Bronchus fibroblast of lung (primary cell): ENCODE measurements around the gene ARAP3. TPM values are rescaled to one million over a fixed set of nuclear protein-coding genes. Genes with fewer than 3 reads are reported as not detected.

Source experiments
- total RNA-seq: library from RNA; depleted of rRNA; stranded (reverse); fragments of >200 nt; gene quantifications from 2 replicates; pipeline ENCODE4 v1.2.3, GENCODE V29; 2015

Gene ARAP3, protein sequence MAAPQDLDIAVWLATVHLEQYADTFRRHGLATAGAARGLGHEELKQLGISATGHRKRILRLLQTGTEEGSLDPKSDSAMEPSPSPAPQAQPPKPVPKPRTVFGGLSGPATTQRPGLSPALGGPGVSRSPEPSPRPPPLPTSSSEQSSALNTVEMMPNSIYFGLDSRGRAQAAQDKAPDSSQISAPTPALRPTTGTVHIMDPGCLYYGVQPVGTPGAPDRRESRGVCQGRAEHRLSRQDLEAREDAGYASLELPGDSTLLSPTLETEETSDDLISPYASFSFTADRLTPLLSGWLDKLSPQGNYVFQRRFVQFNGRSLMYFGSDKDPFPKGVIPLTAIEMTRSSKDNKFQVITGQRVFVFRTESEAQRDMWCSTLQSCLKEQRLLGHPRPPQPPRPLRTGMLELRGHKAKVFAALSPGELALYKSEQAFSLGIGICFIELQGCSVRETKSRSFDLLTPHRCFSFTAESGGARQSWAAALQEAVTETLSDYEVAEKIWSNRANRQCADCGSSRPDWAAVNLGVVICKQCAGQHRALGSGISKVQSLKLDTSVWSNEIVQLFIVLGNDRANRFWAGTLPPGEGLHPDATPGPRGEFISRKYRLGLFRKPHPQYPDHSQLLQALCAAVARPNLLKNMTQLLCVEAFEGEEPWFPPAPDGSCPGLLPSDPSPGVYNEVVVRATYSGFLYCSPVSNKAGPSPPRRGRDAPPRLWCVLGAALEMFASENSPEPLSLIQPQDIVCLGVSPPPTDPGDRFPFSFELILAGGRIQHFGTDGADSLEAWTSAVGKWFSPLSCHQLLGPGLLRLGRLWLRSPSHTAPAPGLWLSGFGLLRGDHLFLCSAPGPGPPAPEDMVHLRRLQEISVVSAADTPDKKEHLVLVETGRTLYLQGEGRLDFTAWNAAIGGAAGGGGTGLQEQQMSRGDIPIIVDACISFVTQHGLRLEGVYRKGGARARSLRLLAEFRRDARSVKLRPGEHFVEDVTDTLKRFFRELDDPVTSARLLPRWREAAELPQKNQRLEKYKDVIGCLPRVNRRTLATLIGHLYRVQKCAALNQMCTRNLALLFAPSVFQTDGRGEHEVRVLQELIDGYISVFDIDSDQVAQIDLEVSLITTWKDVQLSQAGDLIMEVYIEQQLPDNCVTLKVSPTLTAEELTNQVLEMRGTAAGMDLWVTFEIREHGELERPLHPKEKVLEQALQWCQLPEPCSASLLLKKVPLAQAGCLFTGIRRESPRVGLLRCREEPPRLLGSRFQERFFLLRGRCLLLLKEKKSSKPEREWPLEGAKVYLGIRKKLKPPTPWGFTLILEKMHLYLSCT (N-terminal part only)
- 9.9 and 11.3 TPM in 2 replicates for total RNA-seq

DNA sequence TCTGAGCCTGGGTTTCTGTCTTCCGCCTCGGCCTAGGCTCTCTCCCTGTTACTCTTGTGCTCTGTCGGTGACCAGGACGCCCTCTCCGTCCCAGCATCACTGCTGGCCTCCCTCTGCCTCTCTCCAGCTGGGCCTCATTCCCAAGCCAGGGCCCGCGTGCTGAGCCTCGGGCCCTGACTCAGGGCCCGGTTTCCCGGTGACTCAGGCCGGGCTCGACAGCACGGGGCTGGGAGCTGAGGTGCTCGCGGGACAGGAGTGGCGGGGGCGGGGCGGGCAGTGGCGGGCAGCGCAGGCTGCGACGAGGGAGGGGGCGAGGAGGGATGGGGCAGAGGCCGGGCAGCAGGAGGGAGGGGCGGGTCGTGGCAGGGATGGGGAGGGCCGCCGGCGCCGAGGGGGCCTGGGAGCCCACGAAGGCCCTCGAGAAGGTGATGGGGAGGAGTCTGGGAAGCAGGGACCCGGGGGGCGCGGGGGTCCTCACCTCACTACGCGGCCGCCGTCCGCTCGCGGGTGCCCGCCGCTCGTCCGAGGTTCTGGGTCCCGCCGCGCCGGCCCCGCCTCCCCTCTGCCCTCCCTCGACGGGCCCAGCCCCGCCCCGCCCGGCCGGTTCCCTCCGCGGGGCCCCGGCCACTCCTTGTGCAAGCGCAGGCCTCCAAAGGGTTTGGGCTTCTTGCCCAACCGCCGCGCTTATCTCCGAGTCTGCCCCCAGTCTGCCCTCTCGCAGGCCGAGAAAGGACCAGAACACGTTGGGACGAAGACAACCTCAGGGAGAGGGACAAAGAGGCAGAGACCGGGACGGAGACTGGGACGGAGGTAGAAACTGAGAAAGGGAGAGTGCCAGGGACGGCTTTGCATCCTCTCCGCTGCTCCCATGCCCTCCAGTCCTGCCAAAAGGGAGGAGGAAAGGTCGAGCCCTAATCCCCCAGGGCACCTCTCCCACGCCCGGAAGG is at the start of gene ARAP3:
ARAP3 (minus strand) TSS at position 536 of the 947 bp plus-strand sequence. CDS start 1,744 bp downstream, outside the sequence.

DNA sequence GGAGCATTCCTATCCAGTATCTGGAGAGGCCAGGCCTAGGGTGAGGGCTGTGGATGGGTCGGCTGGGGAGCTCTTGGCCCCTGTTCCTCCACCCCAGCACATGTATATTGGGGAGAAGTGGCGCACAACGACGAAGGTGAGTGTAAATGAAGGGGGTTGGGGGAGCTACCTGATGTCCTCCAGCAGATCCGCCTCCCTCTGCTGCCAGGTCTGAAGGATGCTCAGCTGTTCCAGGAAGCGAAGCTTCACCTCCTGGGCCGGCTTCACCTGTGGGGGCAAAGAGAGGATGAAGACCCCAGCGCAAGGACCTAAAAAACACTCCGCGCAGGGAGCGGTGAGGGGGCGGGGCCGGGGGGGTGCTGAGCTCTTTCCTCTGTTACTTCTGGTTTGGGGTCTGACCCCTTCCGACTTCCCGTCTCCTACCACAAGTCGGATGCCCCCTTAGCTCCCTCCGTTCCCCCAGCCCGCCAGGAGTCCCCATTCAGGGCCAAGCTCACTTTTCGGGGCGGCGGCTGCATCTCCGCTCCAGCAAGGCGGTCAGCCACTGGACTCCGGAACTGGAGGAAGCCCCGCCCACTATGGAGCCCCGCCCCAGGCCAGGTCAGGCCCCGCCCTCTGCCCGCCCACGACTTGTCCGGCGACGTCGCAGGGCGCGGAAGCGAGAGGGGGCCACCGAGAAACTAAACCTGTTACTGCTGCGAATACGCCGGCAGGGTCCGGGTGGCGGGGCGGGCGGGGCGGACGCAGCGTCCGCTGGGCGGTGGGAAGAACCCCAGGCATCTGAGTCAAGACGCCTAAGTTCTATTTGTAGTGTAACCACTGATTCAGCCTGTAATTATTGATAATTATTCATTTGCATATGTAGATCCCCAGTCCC is 30.9 kb downstream of the ARAP3 start, which contains the start of gene FCHSD1:
FCHSD1 (minus strand) TSS at position 568 of the 877 bp plus-strand sequence; CDS start at position 518, 50 bp downstream.

DNA sequence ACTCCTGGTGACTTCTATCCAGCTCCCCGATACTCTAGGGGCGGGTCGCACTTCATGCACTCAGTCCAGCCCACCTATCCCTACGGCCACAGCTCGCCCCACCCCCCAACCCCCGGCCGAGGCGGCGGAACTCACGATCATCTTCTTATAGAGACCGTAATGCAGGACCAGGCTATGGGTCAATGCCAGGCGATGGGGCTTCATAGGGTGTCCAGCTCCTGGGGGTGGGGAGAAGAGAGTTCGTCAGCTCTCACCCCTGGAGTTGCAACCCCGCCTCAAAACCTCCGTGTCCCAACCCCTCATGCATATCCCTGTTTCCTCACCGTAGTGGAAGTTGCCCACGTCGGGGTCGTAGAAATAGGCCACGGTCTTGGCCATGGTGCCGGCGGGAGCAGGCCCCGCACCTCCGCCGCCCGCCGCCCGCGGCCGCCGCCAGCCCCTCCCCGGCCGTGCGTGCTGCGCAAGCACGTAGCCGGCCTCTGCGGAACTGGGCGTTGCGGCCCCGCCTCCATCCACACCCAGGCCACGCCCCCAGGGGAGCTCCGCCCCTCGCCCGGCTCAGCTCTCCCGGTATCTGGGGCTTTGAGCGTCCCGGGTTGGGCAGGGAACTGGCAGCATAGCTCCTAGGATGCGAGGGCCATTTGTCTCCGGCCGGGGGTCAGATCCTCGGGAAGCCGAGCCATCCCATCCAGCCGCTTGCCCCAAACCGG is 45.5 kb downstream of the ARAP3 start, which contains the start of the genes HDAC3 and RELL2:
HDAC3 (minus strand) TSS at position 437 of the 710 bp plus-strand sequence; CDS start at position 378, 59 bp downstream.
RELL2 (plus strand) TSS at position 585 of the 710 bp plus-strand sequence. CDS start 1,229 bp downstream, outside the sequence.

DNA sequence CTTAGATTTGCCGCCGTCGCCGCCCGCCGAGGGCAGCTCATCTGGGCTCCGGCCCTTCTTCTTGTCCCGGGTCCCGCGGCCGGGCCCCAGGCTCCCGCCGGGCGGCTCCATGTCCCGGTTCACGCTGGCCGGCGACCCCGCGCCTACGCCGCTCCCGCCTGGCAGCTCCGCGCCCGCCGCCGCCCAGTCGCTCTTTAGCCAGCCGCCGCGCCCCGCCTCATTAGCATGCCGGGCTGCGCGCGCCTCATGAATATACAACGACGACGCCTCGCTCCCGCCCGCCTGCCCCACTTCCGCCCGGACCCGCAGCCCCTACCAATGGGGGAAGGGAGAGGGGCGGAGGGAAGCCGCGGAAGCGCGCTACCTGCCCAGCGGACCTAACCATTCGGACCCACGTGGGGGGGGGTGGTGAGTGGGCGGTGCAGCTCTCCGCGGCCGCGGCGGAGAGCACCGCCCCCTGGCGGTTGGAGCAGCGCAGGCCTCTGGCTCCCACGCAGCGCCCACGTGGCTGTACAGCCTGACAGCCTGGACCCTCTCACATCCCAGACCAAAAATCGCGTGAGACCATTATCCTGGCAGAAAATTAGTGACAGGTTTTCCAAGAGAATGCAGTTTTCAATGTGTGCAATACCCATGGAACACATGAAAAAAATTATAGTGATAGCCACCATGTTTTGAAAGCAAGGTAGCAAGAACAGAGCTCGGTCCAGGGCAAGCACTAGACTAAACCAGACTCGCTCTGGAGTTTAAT is 63.1 kb downstream of the ARAP3 start, which contains the start of gene DIAPH1:
DIAPH1 (minus strand) TSS at position 197 of the 751 bp plus-strand sequence; CDS start at position 111, 86 bp downstream.

Other genes starting within 250 kb of the ARAP3 start
- gene PCDHGC3, start 206.3 kb downstream of the ARAP3 start, total RNA-seq: 39.3 and 42.2 TPM in 2 replicates
- 0.17 and 0.30 TPM in 2 replicates for gene PCDHGC4, start 197.2 kb downstream of the ARAP3 start, total RNA-seq
- gene PCDHGC5, start 193.1 kb downstream of the ARAP3 start, total RNA-seq: 0.17 and 0.30 TPM in 2 replicates
- 32.7 and 36.8 TPM in 2 replicates for gene DIAPH1, start 63.2 kb downstream of the ARAP3 start, total RNA-seq
- gene HDAC3, start 45.4 kb downstream of the ARAP3 start, total RNA-seq: 42.2 and 45.4 TPM in 2 replicates
- gene RELL2, start 45.2 kb downstream of the ARAP3 start, total RNA-seq: 1.9 and 3.0 TPM in 2 replicates
- 18.3 and 19.0 TPM in 2 replicates for gene FCHSD1, start 30.8 kb downstream of the ARAP3 start, total RNA-seq
- 0.15 and 0.17 TPM in 2 replicates for gene PCDH1, start 196.2 kb upstream of the ARAP3 start, total RNA-seq
- gene DELE1, start 241.6 kb upstream of the ARAP3 start, total RNA-seq: 44.2 and 48.9 TPM in 2 replicates